ENCODE data around the gene ANXA11.
"Not testable (repeated sequence)": the region's sequence is repeated elsewhere in the genome, so short reads cannot be mapped to it uniquely, and the experiment has no call there.

Gene ANXA11

GRCh38 chr10:80236457-80236856, 31.1 kb upstream of the ANXA11 start:
- not testable (repeated sequence) for H3K9ac ChIP-seq (ENCODE audit: low read length); H3K36me3 ChIP-seq (ENCODE audit: control insufficient read depth, insufficient read depth, low read length, severe bottlenecking); H3K4me3 ChIP-seq (ENCODE audit: low read length); DNase-seq (ENCODE audit: low read depth); H3K9me3 ChIP-seq (ENCODE audit: control insufficient read depth, low read length); H3K4me1 ChIP-seq (ENCODE audit: control insufficient read depth, insufficient read depth, low read length); H3K27me3 ChIP-seq (replicated peaks; ENCODE audit: control insufficient read depth, insufficient read depth, low read length)

- H3K27me3 ChIP-seq (replicated peaks; ENCODE audit: control insufficient read depth, insufficient read depth, low read length); DNase-seq (ENCODE audit: low read depth); H3K9ac ChIP-seq (ENCODE audit: low read length); H3K36me3 ChIP-seq (ENCODE audit: control insufficient read depth, insufficient read depth, low read length, severe bottlenecking); H3K9me3 ChIP-seq (ENCODE audit: control insufficient read depth, low read length); H3K4me3 ChIP-seq (ENCODE audit: low read length); H3K4me1 ChIP-seq (ENCODE audit: control insufficient read depth, insufficient read depth, low read length): not testable (repeated sequence)
Measured at GRCh38 chr10:80234331-80235235, 29.2 kb upstream of the ANXA11 start.

GRCh38 chr10:80233871-80234270, 28.5 kb upstream of the ANXA11 start:
- DNase-seq (ENCODE audit: low read depth): peak; percentile 67
- not testable (repeated sequence) for H3K36me3 ChIP-seq (ENCODE audit: control insufficient read depth, insufficient read depth, low read length, severe bottlenecking); H3K4me1 ChIP-seq (ENCODE audit: control insufficient read depth, insufficient read depth, low read length); H3K9ac ChIP-seq (ENCODE audit: low read length); H3K9me3 ChIP-seq (ENCODE audit: control insufficient read depth, low read length); H3K4me3 ChIP-seq (ENCODE audit: low read length); H3K27me3 ChIP-seq (replicated peaks; ENCODE audit: control insufficient read depth, insufficient read depth, low read length)

- DNase-seq (ENCODE audit: low read depth): peak; percentile 28
- not testable (repeated sequence) for H3K36me3 ChIP-seq (ENCODE audit: control insufficient read depth, insufficient read depth, low read length, severe bottlenecking); H3K27me3 ChIP-seq (replicated peaks; ENCODE audit: control insufficient read depth, insufficient read depth, low read length); H3K4me1 ChIP-seq (ENCODE audit: control insufficient read depth, insufficient read depth, low read length); H3K9me3 ChIP-seq (ENCODE audit: control insufficient read depth, low read length)
- H3K4me3 ChIP-seq (ENCODE audit: low read length): peak overlapping the region; percentile 54
- peak overlapping the region; percentile 74 for H3K9ac ChIP-seq (ENCODE audit: low read length)
Measured at GRCh38 chr10:80226723-80227122, 21.4 kb upstream of the ANXA11 start.

GRCh38 chr10:80223031-80223419, 17.7 kb upstream of the ANXA11 start:
- H3K9ac ChIP-seq (ENCODE audit: low read length); H3K4me3 ChIP-seq (ENCODE audit: low read length); H3K9me3 ChIP-seq (ENCODE audit: control insufficient read depth, low read length); H3K36me3 ChIP-seq (ENCODE audit: control insufficient read depth, insufficient read depth, low read length, severe bottlenecking); H3K27me3 ChIP-seq (replicated peaks; ENCODE audit: control insufficient read depth, insufficient read depth, low read length); H3K4me1 ChIP-seq (ENCODE audit: control insufficient read depth, insufficient read depth, low read length); DNase-seq (ENCODE audit: low read depth): not testable (repeated sequence)

GRCh38 chr10:80218878-80219277, 13.5 kb upstream of the ANXA11 start:
- H3K9ac ChIP-seq (ENCODE audit: low read length); DNase-seq (ENCODE audit: low read depth); H3K4me3 ChIP-seq (ENCODE audit: low read length); H3K27me3 ChIP-seq (replicated peaks; ENCODE audit: control insufficient read depth, insufficient read depth, low read length); H3K9me3 ChIP-seq (ENCODE audit: control insufficient read depth, low read length); H3K4me1 ChIP-seq (ENCODE audit: control insufficient read depth, insufficient read depth, low read length); H3K36me3 ChIP-seq (ENCODE audit: control insufficient read depth, insufficient read depth, low read length, severe bottlenecking): not testable (repeated sequence)

- not testable (repeated sequence) for H3K27me3 ChIP-seq (replicated peaks; ENCODE audit: control insufficient read depth, insufficient read depth, low read length); H3K4me3 ChIP-seq (ENCODE audit: low read length); H3K36me3 ChIP-seq (ENCODE audit: control insufficient read depth, insufficient read depth, low read length, severe bottlenecking); H3K4me1 ChIP-seq (ENCODE audit: control insufficient read depth, insufficient read depth, low read length); DNase-seq (ENCODE audit: low read depth); H3K9me3 ChIP-seq (ENCODE audit: control insufficient read depth, low read length); H3K9ac ChIP-seq (ENCODE audit: low read length)
Measured at GRCh38 chr10:80214368-80214982, 9.1 kb upstream of the ANXA11 start.

- H3K36me3 ChIP-seq (ENCODE audit: control insufficient read depth, insufficient read depth, low read length, severe bottlenecking); H3K4me3 ChIP-seq (ENCODE audit: low read length); DNase-seq (ENCODE audit: low read depth); H3K4me1 ChIP-seq (ENCODE audit: control insufficient read depth, insufficient read depth, low read length); H3K27me3 ChIP-seq (replicated peaks; ENCODE audit: control insufficient read depth, insufficient read depth, low read length); H3K9ac ChIP-seq (ENCODE audit: low read length); H3K9me3 ChIP-seq (ENCODE audit: control insufficient read depth, low read length): not testable (repeated sequence)
Measured at GRCh38 chr10:80212535-80213115, 7.3 kb upstream of the ANXA11 start.

- Histone ChIP-seq H3K4me1 (ENCODE audit: control insufficient read depth, insufficient read depth, low read length) (peaks cover 15% of the 10 kb centered on the region), H3K9ac (ENCODE audit: low read length) (no peak overlapping the region), H3K4me3 (ENCODE audit: low read length) (no peak overlapping the region), H3K36me3 (ENCODE audit: control insufficient read depth, insufficient read depth, low read length, severe bottlenecking) (no peaks in the 10 kb centered on the region), H3K9me3 (ENCODE audit: control insufficient read depth, low read length) (no peaks in the 10 kb centered on the region), H3K27me3 (replicated peaks; ENCODE audit: control insufficient read depth, insufficient read depth, low read length) (no peaks in the 10 kb centered on the region)
- DNase-seq (ENCODE audit: low read depth): no peak
Measured at GRCh38 chr10:80211786-80212185, 6.4 kb upstream of the ANXA11 start.

- Histone ChIP-seq H3K4me1 (ENCODE audit: control insufficient read depth, insufficient read depth, low read length) (peaks cover 26% of the 10 kb centered on the region), H3K4me3 (ENCODE audit: low read length) (no peak overlapping the region), H3K9me3 (ENCODE audit: control insufficient read depth, low read length) (no peaks in the 10 kb centered on the region), H3K9ac (ENCODE audit: low read length) (no peak overlapping the region), H3K27me3 (replicated peaks; ENCODE audit: control insufficient read depth, insufficient read depth, low read length) (no peaks in the 10 kb centered on the region), H3K36me3 (ENCODE audit: control insufficient read depth, insufficient read depth, low read length, severe bottlenecking) (no peaks in the 10 kb centered on the region)
- DNase-seq (ENCODE audit: low read depth): no peak
Measured at GRCh38 chr10:80210259-80210658, 4.9 kb upstream of the ANXA11 start.

- Histone ChIP-seq H3K9ac (ENCODE audit: low read length) (peak overlapping the region; percentile 94), H3K4me3 (ENCODE audit: low read length) (peak overlapping the region; percentile 88), H3K9me3 (ENCODE audit: control insufficient read depth, low read length) (no peaks in the 10 kb centered on the region), H3K36me3 (ENCODE audit: control insufficient read depth, insufficient read depth, low read length, severe bottlenecking) (no peaks in the 10 kb centered on the region), H3K27me3 (replicated peaks; ENCODE audit: control insufficient read depth, insufficient read depth, low read length) (no peaks in the 10 kb centered on the region), H3K4me1 (ENCODE audit: control insufficient read depth, insufficient read depth, low read length) (peaks cover 39% of the 10 kb centered on the region)
- DNase-seq (ENCODE audit: low read depth): no peak
Measured at GRCh38 chr10:80207768-80208370, 2.5 kb upstream of the ANXA11 start.
